Upper lobe of right lung (tissue), 1 donor: ENCODE data around the gene CUTC. TPM values are rescaled to one million over a fixed set of nuclear protein-coding genes. Genes with fewer than 3 reads are reported as not detected.
"Not testable (repeated sequence)": the region's sequence is repeated elsewhere in the genome, so short reads cannot be mapped to it uniquely, and the experiment has no call there.

Experiments used
- ATAC-seq: fragments of 200-7000 bp; cut with Tn5 transposase; one replicate; pipeline ENCODE4 v1.9.1; 2020; ENCODE audit warnings: mild to moderate bottlenecking, moderate library complexity
- DNase-seq: peaks from one replicate; pipeline ENCODE4 v3.0.0-alpha.2; 2020
- H3K27ac ChIP-seq: fragments of 200-600 bp; one replicate; pipeline ENCODE4 v1.8.0; 2022
- H3K27me3 ChIP-seq: fragments of 200-600 bp; one replicate; pipeline ENCODE4 v1.8.0; 2022; ENCODE audit warnings: mild to moderate bottlenecking
- H3K36me3 ChIP-seq: fragments of 200-600 bp; one replicate; pipeline ENCODE4 v1.8.0; 2022
- H3K4me1 ChIP-seq: fragments of 200-600 bp; one replicate; pipeline ENCODE4 v1.8.0; 2022
- H3K4me3 ChIP-seq: fragments of 200-600 bp; one replicate; pipeline ENCODE4 v1.8.0; 2022; ENCODE audit warnings: mild to moderate bottlenecking
- H3K9me3 ChIP-seq: fragments of 200-600 bp; one replicate; pipeline ENCODE4 v1.8.0; 2022
- intact Hi-C: fragments of 100-400 bp; cut with DNase I; formaldehyde crosslinking; loops from one replicate; pipeline ENCODE4 v1.11.0; 2022
- total RNA-seq: library from RNA; stranded (reverse); fragmentation: NEBNext Ultra II Directional; extraction: Animal tissue kit (Norgen Biotek cat#: 25700); gene quantifications from one replicate; pipeline ENCODE4 v1.2.1, GENCODE V29; 2021
- TF ChIP-seq, protein P1 (sequence below): fragments of 200-600 bp; IDR thresholded peaks from one replicate; pipeline ENCODE4 v1.8.0; 2022; ENCODE audit warnings: antibody characterized with exemption
- donor health status: DM: no; HTN: yes; CAD: no; lungs with severe emphysema.

CUTC gene
- total RNA-seq, 1 donor from 2014 or later = 15.8 TPM

DNA sequence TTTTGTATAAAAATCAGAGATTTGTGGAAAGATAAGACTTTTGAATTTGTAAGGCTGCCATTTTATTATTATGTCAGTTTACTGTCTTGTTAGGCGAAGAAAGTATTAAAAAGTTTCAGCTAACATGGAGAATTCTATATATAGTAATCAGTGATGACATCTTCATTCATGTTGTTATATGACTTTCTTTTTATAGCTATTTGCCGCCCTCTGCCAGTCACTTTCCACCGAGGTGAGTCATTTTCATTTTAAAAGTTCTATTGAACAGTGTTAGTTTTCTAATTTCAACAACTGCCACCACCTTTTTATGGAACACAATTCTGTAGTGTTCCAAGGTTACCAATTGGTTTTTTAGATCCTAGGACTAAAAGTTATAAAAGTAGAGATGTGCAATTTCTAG, 11.8 kb downstream of the CUTC start:
- DNase-seq (no peak), ATAC-seq (no peak)
- TF ChIP-seq, protein P1, sequence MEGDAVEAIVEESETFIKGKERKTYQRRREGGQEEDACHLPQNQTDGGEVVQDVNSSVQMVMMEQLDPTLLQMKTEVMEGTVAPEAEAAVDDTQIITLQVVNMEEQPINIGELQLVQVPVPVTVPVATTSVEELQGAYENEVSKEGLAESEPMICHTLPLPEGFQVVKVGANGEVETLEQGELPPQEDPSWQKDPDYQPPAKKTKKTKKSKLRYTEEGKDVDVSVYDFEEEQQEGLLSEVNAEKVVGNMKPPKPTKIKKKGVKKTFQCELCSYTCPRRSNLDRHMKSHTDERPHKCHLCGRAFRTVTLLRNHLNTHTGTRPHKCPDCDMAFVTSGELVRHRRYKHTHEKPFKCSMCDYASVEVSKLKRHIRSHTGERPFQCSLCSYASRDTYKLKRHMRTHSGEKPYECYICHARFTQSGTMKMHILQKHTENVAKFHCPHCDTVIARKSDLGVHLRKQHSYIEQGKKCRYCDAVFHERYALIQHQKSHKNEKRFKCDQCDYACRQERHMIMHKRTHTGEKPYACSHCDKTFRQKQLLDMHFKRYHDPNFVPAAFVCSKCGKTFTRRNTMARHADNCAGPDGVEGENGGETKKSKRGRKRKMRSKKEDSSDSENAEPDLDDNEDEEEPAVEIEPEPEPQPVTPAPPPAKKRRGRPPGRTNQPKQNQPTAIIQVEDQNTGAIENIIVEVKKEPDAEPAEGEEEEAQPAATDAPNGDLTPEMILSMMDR = no peak
- H3K27ac ChIP-seq = no peak overlapping the region
- no peaks in the 10 kb centered on the region for H3K27me3 ChIP-seq
- H3K9me3 ChIP-seq = peaks cover 10% of the 10 kb centered on the region
- H3K4me1 ChIP-seq = no peaks in the 10 kb centered on the region
- no peak overlapping the region for H3K4me3 ChIP-seq
- H3K36me3 ChIP-seq = peaks cover 90% of the 10 kb centered on the region
- intact Hi-C loops = no loop called here

DNA sequence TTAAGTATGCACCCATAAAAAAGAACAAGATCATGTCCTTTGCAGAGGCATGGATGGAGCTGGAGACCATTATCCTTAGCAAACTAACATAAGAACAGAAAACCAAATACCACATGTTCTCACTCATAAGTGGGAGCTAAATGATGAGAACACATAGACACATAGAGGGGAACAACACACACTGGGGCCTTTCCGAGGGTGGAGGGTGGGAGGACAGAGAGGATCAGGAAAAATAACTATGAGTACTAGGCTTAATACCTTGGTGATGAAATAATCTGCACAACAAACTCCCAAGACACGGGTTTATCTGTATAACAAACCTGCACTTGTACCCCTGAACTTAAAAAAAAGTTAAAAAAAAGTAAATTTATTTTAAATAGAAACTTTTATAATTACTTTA, 14.1 kb downstream of the CUTC start:
- H3K9me3 ChIP-seq, H3K27ac ChIP-seq, H3K4me1 ChIP-seq, H3K27me3 ChIP-seq, H3K4me3 ChIP-seq, intact Hi-C loops, ATAC-seq, DNase-seq: not testable (repeated sequence)
- H3K36me3 ChIP-seq = peaks cover 93% of the 10 kb centered on the region

DNA sequence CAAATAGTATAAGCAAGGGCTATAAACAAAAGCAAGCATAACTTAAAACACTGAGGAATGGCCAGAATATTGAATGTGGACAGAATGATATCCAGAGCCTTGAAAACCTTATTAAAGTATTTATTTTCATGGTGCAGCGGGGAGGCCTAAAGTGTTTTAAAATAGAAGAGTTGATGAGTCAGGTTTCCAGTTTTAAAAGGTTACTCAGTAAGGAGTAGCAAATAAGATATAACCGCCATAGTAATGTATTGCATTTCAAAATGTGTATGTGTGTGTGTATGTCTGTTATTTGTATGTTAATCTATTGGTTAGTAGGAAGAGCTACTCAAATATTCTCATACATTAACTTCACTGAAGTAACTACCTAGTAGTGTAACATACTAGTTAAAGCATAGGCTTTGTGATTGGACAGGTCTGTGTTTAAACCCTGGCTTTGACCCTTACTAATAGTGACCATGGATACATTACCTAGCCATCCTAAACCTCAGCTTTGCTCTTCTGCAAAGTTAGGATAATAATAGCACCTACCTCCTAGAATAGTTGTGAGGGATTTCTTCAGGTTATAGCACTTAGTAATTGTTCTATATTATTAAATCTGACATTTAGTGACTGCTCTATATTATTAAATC, 16.9 kb downstream of the CUTC start:
- Histone ChIP-seq H3K4me3 (no peak overlapping the region), H3K27ac (no peak overlapping the region), H3K4me1 (no peaks in the 10 kb centered on the region), H3K9me3 (no peaks in the 10 kb centered on the region), H3K27me3 (no peaks in the 10 kb centered on the region), H3K36me3 (peaks cover 94% of the 10 kb centered on the region)
- DNase-seq (no peak), ATAC-seq (no peak)
- intact Hi-C loops = no loop called here
- TF ChIP-seq, protein P1 = no peak

DNA sequence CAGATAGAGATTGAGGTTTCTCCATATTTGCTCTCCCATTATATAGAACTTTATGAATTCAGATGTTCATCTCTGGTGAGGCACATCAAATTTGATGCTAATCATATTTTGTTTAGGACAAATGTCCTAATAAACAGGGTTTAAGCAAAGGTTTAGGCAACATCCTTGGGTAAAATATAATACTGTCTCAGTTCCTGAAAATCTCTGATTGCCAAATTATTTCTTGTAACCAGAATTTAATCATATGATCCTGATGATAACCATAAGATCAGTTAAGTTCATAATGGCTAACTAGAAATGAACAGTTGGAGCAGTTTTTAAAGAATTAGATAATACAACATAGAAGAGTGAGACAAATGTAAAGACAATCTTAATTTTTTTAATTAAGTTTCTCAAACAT, 18.6 kb downstream of the CUTC start:
- Histone ChIP-seq H3K27ac (no peak overlapping the region), H3K4me1 (no peaks in the 10 kb centered on the region), H3K9me3 (no peaks in the 10 kb centered on the region), H3K36me3 (peaks cover 94% of the 10 kb centered on the region), H3K4me3 (no peak overlapping the region), H3K27me3 (no peaks in the 10 kb centered on the region)
- TF ChIP-seq, protein P1 = no peak
- intact Hi-C loops = no loop called here
- no peak for ATAC-seq
- no peak for DNase-seq

DNA sequence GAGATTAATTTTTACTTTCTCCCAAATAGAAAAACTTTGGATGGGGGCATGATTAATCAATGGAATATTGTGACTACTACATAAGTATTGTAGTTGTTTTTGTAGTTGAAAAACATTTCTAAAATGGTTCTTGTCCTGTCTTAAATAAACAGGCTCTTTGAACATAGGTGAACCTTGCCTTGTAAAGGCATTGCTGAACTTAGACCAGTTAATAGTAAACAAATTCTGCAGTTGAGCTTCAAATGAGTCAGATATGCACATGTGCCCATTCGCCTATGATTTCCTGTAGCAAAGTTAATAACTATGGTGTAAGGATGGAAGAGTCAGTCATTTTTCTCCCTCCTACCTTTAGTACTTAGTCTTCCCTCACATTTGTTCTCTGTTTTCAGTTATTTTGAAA, 22.6 kb downstream of the CUTC start:
- ATAC-seq = no peak
- Histone ChIP-seq H3K4me3 (no peak overlapping the region), H3K9me3 (no peaks in the 10 kb centered on the region), H3K27me3 (no peaks in the 10 kb centered on the region), H3K36me3 (peaks cover 95% of the 10 kb centered on the region), H3K27ac (no peak overlapping the region), H3K4me1 (no peaks in the 10 kb centered on the region)
- DNase-seq = no peak
- intact Hi-C loops = no loop called here
- TF ChIP-seq, protein P1 = no peak

DNA sequence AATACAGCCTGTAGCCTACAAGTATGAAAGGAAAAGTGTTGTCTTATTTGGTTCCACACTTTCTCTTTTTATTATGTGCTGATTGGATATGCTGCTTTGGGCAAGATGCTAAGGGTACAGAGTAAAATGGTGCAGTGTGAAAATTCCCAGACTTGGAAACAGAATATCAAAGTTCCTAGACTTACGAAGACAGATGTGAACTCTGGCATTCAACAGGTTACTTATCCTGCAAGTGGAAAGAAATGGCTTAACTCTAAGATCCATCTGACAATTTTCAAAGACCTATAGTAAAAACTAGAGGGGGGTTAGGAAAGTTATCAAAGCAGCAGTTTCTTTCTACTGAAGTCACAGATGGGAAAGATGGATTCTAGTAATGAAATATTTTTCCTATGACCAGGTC, 24.1 kb downstream of the CUTC start:
- H3K9me3 ChIP-seq = no peaks in the 10 kb centered on the region
- H3K36me3 ChIP-seq = peaks cover 94% of the 10 kb centered on the region
- no peaks in the 10 kb centered on the region for H3K4me1 ChIP-seq
- H3K27ac ChIP-seq = no peak overlapping the region
- TF ChIP-seq, protein P1 = no peak
- no peaks in the 10 kb centered on the region for H3K27me3 ChIP-seq
- DNase-seq = no peak
- ATAC-seq = no peak
- intact Hi-C loops = no loop called here
- H3K4me3 ChIP-seq = no peak overlapping the region
